Keratinocyte (primary cell): ENCODE results near the gene ZIC5. TPM values are rescaled to one million over a fixed set of nuclear protein-coding genes. Genes with fewer than 3 reads are reported as not detected.

Source experiments
- DNase-seq: peaks from one replicate; pipeline ENCODE4 v3.0.0-alpha.2; 2011; ENCODE audit warnings: low read depth, missing footprints, low spot score
- FAIRE-seq: peaks from 2 replicates; lab custom pipeline; 2011; peaks lifted over from hg19 to GRCh38; lab: Jason Lieb, UNC
- H2AFZ ChIP-seq: 2 replicates; pipeline ENCODE4 v1.6.0; 2012; ENCODE audit warnings: low read length, control low read depth, inconsistent platforms; ENCODE audit not compliant: control insufficient read depth
- H3K27ac ChIP-seq: 2 replicates; pipeline ENCODE4 v1.5.1; 2011; ENCODE audit warnings: low read length; ENCODE audit not compliant: control insufficient read depth, insufficient read depth
- H3K27me3 ChIP-seq: 3 replicates; pipeline ENCODE4 v1.6.0; 2011; ENCODE audit warnings: low read length; ENCODE audit not compliant: control insufficient read depth, insufficient read depth; ENCODE audit errors: extremely low read depth
- H3K36me3 ChIP-seq, 2 experiments: 2 replicates in 1 of 2; 3 replicates in 1 of 2; pipeline ENCODE4 v1.5.1; 2011; ENCODE audit warnings: low read length in 2 of 2, mild to moderate bottlenecking in 1 of 2; ENCODE audit not compliant: control insufficient read depth in 2 of 2, insufficient read depth in 2 of 2; ENCODE audit errors: extremely low read depth in 1 of 2
- H3K4me1 ChIP-seq: 3 replicates; pipeline ENCODE4 v1.5.1; 2011; ENCODE audit warnings: low read length; ENCODE audit not compliant: control insufficient read depth, insufficient read depth; ENCODE audit errors: extremely low read depth
- H3K4me2 ChIP-seq: 3 replicates; pipeline ENCODE4 v1.6.0; 2011; ENCODE audit warnings: low read depth, low read length; ENCODE audit not compliant: control insufficient read depth, insufficient read depth; ENCODE audit errors: extremely low read depth
- H3K4me3 ChIP-seq, 3 experiments: fragments of 200-600 bp in 1 of 3; sonication (generic) in 1 of 3; 2 replicates in 2 of 3; 3 replicates in 1 of 3; pipeline ENCODE4 v1.5.1; 2011 to 2016; ENCODE audit warnings: low read length in 3 of 3, mild to moderate bottlenecking in 3 of 3, control low read depth in 2 of 3, inconsistent platforms in 1 of 3, low read depth in 1 of 3, mixed read lengths in 1 of 3, mixed run types in 1 of 3, moderate library complexity in 1 of 3; ENCODE audit not compliant: control insufficient read depth in 2 of 3, insufficient read depth in 2 of 3; ENCODE audit errors: extremely low read depth in 1 of 3
- H3K79me2 ChIP-seq: 2 replicates; pipeline ENCODE4 v1.6.0; 2012; ENCODE audit warnings: low read length; ENCODE audit not compliant: control insufficient read depth, insufficient read depth
- H3K9ac ChIP-seq: 3 replicates; pipeline ENCODE4 v1.6.0; 2011; ENCODE audit warnings: low read length; ENCODE audit not compliant: control insufficient read depth, insufficient read depth; ENCODE audit errors: extremely low read depth
- H3K9me1 ChIP-seq: 3 replicates; pipeline ENCODE4 v1.6.0; 2011; ENCODE audit warnings: low read length; ENCODE audit not compliant: control insufficient read depth, insufficient read depth; ENCODE audit errors: extremely low read depth
- H3K9me3 ChIP-seq: 2 replicates; pipeline ENCODE4 v1.5.1; 2012; ENCODE audit warnings: low read depth, low read length; ENCODE audit not compliant: control insufficient read depth
- H4K20me1 ChIP-seq: 3 replicates; pipeline ENCODE4 v1.6.0; 2011; ENCODE audit warnings: low read length; ENCODE audit not compliant: control insufficient read depth, insufficient read depth; ENCODE audit errors: extremely low read depth
- EZH2 ChIP-seq: IDR thresholded peaks from one replicate; pipeline ENCODE4 v1.6.1; 2012; ENCODE audit warnings: inconsistent platforms, mild to moderate bottlenecking, low read length, moderate library complexity
- dilution Hi-C: fragments of 300-500 bp; cut with MboI; formaldehyde crosslinking; loops from one replicate; pipeline ENCODE4 v1.7.0; 2020; ENCODE audit warnings: low sequenced_read_pairs; ENCODE audit not compliant: extremely low pct_ligation_motif_present
- polyA plus RNA-seq, 5 experiments: library from polyadenylated mRNA; depleted of rRNA in 3 of 5; stranded (reverse) in 3 of 5; stranded (forward) in 1 of 5; unstranded in 1 of 5; fragments of >200 nt; gene quantifications; 1 replicate in 1 of 5; 2 replicates in 3 of 5; 3 replicates in 1 of 5; pipeline versions ENCODE4 v1.2.1 to v1.2.3, GENCODE V29; 2011 to 2012; ENCODE audit warnings: missing spikeins in 2 of 5, low read depth in 1 of 5, low replicate concordance in 1 of 5
- TF ChIP-seq, protein P1 (sequence below), 3 experiments: IDR thresholded peaks in 1 of 3; conservative IDR thresholded peaks in 1 of 3; optimal IDR thresholded peaks in 1 of 3; 2 replicates in 2 of 3; 3 replicates in 1 of 3; pipeline versions ENCODE3 to v1.5.1; 2011; ENCODE audit warnings: low read length in 3 of 3, mild to moderate bottlenecking in 3 of 3, moderate library complexity in 2 of 3, control low read depth in 1 of 3, inconsistent platforms in 1 of 3; ENCODE audit not compliant: insufficient read depth in 2 of 3; ENCODE audit errors: extremely low read depth in 1 of 3

ZIC5 gene
- polyA plus RNA-seq, 1 donor (not counting 4 experiments of a cell fraction or from before 2014, with no cell fraction given), result not detected

DNA sequence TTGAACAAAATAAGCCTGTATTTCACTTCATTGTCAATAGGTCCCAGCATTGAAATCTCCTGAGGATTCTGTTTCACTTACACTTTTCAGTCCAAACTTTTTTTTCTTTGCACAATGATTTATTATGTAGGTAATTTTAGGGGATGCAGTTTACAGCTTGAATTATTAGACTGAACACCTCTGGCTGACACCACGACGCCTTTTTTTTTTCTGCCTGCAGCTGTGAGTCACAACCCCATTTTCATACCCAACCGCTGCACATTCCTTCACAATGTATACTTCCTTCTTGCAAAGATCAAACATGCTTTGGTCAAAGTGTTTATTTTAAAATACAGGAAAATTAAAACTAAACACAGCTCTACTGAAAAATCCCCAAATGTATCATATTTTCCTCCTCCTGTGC, 21.4 kb upstream of the ZIC5 start:
- Histone ChIP-seq H3K79me2 (no peaks in the 10 kb centered on the region), H3K9ac (no peak overlapping the region), H3K27ac (no peak overlapping the region), H2AFZ (no peak overlapping the region), H3K27me3 (peaks cover 98% of the 10 kb centered on the region), H3K4me3 (no peak overlapping the region), H4K20me1 (peaks cover 15% of the 10 kb centered on the region), H3K9me1 (no peaks in the 10 kb centered on the region), H3K4me2 (no peak overlapping the region), H3K36me3 (no peaks in the 10 kb centered on the region), H3K9me3 (peaks cover 2% of the 10 kb centered on the region), H3K4me1 (no peaks in the 10 kb centered on the region)
- FAIRE-seq (peak; percentile 76), DNase-seq (no peak)
- dilution Hi-C loops, result no loop called here
- no peak for TF ChIP-seq EZH2
- TF ChIP-seq, protein P1, sequence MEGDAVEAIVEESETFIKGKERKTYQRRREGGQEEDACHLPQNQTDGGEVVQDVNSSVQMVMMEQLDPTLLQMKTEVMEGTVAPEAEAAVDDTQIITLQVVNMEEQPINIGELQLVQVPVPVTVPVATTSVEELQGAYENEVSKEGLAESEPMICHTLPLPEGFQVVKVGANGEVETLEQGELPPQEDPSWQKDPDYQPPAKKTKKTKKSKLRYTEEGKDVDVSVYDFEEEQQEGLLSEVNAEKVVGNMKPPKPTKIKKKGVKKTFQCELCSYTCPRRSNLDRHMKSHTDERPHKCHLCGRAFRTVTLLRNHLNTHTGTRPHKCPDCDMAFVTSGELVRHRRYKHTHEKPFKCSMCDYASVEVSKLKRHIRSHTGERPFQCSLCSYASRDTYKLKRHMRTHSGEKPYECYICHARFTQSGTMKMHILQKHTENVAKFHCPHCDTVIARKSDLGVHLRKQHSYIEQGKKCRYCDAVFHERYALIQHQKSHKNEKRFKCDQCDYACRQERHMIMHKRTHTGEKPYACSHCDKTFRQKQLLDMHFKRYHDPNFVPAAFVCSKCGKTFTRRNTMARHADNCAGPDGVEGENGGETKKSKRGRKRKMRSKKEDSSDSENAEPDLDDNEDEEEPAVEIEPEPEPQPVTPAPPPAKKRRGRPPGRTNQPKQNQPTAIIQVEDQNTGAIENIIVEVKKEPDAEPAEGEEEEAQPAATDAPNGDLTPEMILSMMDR (optimal IDR thresholded peaks at IDR 0.05 in 1 of 3, IDR thresholded peaks at IDR 0.05 in 1 of 3, conservative IDR thresholded peaks at IDR 0.05 in 1 of 3; ENCODE audit: extremely low read depth in 1 of 3, insufficient read depth in 2 of 3, low read length in 3 of 3), result no peak

DNA sequence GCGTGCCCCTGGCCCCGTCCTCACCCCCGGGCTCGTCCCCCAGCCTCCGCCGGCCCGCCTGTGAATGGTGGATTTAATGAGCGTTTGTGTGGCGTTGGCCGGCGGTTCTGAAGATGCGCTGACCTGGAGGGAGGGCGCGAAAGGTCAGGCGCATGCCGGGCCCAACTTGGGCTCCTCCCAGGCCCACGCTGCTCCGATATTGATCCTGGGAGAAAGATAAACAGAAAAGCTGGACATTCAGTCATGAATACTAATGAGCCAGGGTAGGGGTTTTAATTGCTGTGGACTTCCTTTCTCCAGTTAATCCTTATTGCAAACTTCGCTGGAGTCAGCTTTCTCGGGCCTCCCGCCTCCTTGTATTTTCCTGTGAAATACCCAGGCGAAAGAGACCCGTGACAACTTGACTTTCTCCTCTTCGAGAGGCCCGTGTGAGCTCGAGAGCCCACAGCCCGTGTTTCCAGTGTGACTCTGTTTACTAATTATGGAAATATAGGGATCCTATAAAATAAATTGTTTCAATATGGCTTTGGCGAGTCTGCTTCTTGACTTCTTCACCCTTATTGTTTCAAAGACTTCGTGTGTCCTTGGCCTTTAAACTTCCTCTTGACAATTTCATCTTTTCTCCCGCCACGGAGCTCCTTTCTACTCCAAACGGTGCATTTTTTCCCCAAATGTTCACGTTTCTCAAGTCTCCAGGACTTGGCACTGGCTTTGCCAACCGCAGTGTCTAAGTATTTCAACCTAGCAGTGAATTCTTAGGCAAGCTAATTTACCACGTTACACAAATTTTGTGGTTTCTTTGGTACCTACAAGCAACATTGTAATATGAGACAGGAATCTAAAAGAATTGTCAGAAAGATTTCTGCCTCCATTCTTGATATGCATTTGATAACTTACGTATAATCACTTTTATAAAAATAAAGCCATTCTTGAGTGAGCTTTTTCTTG, 20.5 kb upstream of the ZIC5 start:
- no peak overlapping the region for H3K4me2 ChIP-seq
- TF ChIP-seq, protein P1 (optimal IDR thresholded peaks at IDR 0.05 in 1 of 3, IDR thresholded peaks at IDR 0.05 in 1 of 3, conservative IDR thresholded peaks at IDR 0.05 in 1 of 3; ENCODE audit: extremely low read depth in 1 of 3, insufficient read depth in 2 of 3, low read length in 3 of 3), result no peak
- TF ChIP-seq EZH2, result no peak
- H3K27ac ChIP-seq, result no peak overlapping the region
- no peak overlapping the region for H3K9ac ChIP-seq
- H3K9me3 ChIP-seq, result peaks cover 2% of the 10 kb centered on the region
- dilution Hi-C loops, result no loop called here
- H3K4me3 ChIP-seq, result no peak overlapping the region
- H3K4me1 ChIP-seq, result no peaks in the 10 kb centered on the region
- no peak overlapping the region for H2AFZ ChIP-seq
- no peaks in the 10 kb centered on the region for H3K9me1 ChIP-seq
- H3K36me3 ChIP-seq, result no peaks in the 10 kb centered on the region
- H4K20me1 ChIP-seq, result peaks cover 15% of the 10 kb centered on the region
- no peaks in the 10 kb centered on the region for H3K79me2 ChIP-seq
- DNase-seq, result no peak
- H3K27me3 ChIP-seq, result peaks cover 98% of the 10 kb centered on the region
- no peak for FAIRE-seq
